Inflammatory macrophage treated with lipopolysaccharide for 1 hour (primary cell): ENCODE measurements around the gene SEMA4F.
"Not testable (repeated sequence)": the region's sequence is repeated elsewhere in the genome, so short reads cannot be mapped to it uniquely, and the experiment has no call there.

Experiments
- DNase-seq, 2 donors: peaks; one replicate each; pipeline ENCODE4 v3.0.0-alpha.2; 2020 to 2022

Gene SEMA4F

DNA sequence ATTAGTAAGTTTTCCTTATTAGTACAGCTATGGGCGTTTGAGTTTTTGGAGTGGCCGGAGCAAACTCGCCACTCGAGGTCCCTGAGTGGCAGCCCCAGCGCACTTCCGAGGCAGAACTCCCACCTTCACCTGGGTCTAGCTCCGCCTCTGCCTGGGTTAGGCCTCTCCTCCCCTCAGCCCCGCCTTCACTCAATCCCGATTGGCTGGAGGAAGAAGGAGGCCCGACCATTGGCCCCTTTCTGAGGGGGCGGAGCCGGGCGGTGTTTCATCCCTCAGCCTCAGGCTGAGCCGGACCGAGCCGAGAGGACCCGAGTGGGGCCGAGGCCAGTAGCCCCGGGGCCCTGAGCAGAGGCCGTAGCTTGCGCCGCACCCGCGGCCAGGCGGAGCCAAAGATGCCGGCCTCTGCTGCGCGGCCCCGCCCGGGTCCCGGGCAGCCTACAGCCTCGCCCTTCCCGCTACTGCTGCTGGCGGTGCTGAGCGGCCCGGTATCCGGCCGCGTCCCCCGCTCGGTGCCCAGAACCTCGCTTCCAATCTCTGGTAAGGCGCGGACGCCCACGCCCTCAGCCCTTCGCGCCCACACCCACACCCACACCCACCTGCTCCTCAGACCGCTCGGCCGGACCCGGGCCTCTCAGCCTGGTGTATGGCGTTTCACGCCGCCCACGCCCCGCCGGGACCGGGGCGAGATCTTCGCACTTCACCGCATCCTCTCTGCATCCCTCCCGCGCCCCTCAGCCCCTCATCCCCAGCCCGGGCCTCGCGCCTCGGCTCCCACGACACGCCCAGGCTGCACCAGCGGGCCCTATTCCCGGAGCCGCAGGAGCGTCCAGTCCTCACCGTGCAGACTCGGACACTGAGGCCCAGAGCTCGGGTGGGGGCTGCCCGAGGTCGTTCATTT lies at the start of gene SEMA4F:
TSS of gene SEMA4F (plus strand) at position 263 of the 898 bp plus-strand sequence. CDS start at position 393, 130 bp downstream.
- peak; percentile 88 to 92 for DNase-seq

- DNase-seq = no peak
Observed at GRCh38 chr2:74606927-74607326, 47.1 kb upstream of the SEMA4F start.

GRCh38 chr2:74617122-74617521 lies 36.9 kb upstream of the SEMA4F start:
- no peak for DNase-seq

- no peak for DNase-seq
Observed at GRCh38 chr2:74618410-74619083, 35.5 kb upstream of the SEMA4F start.

GRCh38 chr2:74619651-74620297 lies 34.3 kb upstream of the SEMA4F start:
- DNase-seq = peak; percentile 25 to 49

DNA sequence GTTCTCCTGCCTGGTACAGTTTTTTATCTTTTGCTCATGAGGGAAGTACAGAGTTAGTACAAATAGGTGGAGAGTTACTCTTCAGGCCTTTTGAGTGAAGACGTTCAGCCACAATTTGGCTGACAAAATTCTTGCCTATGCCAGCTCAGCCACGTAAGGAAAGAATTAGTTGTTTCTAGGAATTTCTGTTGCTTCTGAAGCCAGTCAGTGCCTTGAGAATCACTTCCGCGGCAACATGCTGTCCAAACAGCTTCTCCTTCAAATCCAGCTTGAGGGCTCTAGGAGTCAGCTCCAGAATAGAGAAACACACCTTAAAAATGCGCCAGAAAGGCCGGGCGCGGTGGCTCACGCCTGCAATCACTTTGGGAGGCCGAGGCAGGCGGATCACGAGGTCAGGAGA lies 33.4 kb upstream of the SEMA4F start:
- DNase-seq = no peak

DNA sequence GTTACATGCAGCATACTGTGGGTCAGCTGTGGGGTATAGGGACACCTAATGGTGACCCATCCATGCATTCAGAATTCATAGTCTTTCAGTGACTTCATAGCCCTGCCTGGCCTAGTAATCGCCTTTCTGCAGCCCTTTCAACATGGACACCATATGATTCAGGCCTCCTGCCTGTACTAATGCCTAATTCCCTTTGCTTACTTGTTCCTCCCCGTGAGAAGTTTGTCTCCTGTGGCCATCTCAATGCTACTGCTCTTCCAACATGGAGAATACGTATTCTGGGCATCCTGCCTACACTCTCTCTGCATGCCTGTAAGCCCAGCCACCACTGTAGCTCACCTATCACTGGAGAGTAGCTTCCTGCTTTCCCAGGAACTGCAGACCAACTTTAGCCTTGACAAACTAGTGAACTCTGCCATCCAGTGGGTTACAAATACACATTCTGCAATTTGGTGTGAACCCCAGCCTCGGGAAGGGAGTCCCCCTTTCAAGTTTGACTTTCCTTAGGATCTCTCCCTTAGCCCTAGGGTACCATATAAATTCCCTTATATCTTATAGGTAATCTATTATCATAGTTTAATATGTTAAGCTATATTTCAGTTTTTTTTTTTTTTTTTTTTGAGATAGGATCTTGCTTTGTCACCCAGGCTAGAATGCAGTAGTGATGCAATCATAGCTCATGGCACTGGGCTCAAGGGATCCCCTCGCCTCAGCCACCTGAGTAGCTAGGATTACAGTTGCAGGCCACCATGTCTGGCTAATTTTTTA lies 28.2 kb upstream of the SEMA4F start:
- DNase-seq = no peak

GRCh38 chr2:74628538-74629105 lies 25.4 kb upstream of the SEMA4F start:
- no peak for DNase-seq

GRCh38 chr2:74630454-74630853 lies 23.6 kb upstream of the SEMA4F start:
- DNase-seq = not testable (repeated sequence)

GRCh38 chr2:74632209-74632938 lies 21.7 kb upstream of the SEMA4F start:
- DNase-seq = no peak

DNA sequence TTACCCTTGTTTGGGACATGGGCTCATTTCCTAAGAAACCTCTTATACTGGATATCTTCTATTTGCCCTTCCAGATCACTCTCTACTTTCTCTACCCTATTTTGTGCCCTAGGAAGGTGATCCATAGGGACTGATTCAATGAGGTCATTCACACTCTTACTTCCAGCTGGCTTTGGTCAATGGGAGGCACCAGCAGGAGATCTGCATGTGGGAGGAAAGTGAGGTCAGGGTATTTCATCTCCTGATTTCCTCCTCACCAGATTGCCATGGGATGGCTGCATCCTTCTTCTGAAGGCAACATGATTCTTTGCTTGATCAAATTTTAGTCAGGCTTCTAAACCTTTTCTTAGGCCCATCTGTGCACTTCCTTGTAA lies 21.1 kb upstream of the SEMA4F start:
- peak in 1 of 2 donors; percentile 9 for DNase-seq

DNA sequence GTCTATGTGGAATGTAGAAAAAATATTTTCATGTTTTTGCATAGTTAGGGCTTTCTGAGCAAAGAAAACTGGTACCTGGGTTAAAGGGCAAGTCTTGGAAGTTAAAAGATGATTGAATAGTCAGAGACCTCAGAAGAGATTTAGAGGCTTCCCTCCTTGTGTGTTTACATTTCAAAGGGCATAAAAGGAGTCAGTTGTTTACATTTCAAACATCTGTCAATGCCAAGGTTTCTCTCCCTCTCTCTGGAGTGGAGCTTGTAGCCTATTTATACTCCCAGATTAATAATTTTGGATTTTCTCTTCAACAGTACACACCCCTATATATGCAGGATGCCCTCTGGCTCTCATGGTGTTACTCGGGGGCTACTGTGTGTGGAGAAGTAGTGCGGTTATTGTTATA lies 14.5 kb upstream of the SEMA4F start:
- no peak for DNase-seq

GRCh38 chr2:74645344-74645743 lies 8.7 kb upstream of the SEMA4F start:
- DNase-seq = no peak

DNA sequence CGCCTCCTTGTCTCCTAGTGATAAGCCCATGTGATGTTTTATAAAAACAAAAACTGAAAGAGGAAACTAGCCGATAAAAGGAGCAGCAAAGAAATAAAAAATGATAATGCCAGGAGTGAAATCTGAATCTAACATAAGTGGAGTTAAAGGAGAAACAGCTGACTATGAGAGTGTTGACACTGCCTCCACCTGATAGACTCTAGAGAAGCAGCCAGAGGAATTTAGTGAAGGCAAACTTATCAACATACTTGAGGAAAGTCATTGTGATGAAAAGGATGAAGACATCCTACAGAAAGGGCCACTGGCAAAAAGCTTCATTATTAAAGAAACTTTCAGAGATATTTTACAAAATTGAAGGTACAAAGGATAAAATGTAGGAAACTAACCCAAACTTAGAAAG lies 7.8 kb upstream of the SEMA4F start:
- DNase-seq = no peak

GRCh38 chr2:74646834-74647482 lies 7.1 kb upstream of the SEMA4F start:
- DNase-seq = no peak

DNA sequence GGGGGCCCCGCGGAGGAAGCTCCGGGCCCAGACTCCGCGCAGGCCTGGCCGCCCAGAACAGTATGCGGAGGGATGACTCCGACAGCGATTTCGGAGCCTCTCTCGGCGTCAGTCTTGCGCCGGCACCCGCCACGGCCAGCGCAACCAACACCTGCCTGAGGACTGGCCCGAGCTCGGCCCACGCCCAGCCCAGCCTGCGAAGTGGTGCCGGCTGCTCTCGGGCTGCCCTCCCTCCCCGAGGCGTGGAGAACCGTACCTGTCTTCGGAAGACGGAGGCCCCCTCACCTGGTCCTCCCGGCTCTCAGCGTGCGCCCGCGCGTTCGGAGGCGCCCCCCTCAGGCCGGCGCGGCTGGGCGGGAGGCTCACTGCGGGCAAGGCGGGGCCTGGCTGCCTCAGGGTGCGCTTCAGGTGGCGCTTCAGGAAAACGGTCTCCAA lies 6.0 kb upstream of the SEMA4F start, which contains the start of gene M1AP:
TSS of gene M1AP (minus strand) at position 322 of the 435 bp plus-strand sequence. CDS start 8,055 bp downstream, outside the sequence.
- DNase-seq = no peak

DNA sequence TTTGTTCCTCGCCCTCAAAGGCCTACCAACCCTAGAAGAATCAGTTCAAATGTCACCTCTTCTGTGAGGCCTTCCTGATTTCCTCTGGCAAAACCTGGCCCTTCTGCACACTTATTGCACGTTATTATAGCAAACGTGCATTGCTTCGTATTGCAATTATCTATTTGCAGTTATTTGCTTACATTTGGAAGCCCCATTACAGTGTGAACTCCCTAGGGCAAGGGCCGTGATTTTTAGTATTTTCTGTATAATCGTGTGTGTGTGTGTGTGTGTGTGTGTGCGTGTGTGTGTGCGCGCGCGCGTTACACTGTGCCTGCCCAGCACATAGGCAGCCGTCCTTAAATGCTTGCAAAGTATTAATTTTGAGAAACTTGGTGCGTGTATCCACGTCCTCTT lies 460 bp upstream of the SEMA4F start:
- no peak for DNase-seq

DNA sequence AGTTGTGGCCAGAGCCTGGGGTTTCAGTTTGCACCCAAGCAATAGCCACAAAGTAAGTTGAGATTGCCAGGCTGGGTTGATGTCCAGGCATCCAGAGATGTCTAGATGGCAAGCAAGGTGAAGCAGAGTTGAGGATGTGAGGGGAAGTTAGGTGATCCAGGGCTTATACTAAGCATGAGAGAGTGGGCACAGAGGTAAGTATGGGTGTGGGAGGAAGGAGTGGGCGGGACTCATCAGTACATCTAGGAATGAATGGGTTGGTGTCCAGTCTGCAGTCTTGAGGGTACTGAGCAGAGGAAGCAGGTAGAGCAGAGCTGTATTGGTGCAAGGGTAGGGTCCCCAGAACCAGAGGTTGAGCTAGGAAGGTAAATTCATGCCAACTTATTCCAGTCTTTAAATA lies 1.5 kb downstream of the SEMA4F start:
- no peak for DNase-seq

GRCh38 chr2:74658516-74658915 lies 4.5 kb downstream of the SEMA4F start:
- DNase-seq = no peak

DNA sequence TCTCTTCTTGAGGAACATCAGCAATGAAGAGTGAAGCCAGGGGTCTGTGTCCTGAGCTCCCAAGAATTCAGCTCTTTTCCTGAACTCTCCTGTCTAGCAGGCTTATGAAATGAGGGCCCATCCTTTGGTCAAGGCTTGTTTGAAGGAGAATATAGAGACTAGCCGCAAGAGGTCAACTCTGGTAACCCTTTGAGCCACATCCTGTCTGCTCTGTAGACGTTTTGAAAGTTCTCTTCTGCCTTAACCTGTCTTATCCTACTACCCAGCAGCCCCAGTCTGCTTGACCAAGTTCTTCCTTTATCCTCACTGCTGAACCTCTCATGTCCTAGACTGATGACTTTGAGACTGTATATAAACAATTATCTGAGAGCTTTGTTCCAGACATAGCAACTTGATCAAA lies 5.4 kb downstream of the SEMA4F start:
- DNase-seq = no peak

DNA sequence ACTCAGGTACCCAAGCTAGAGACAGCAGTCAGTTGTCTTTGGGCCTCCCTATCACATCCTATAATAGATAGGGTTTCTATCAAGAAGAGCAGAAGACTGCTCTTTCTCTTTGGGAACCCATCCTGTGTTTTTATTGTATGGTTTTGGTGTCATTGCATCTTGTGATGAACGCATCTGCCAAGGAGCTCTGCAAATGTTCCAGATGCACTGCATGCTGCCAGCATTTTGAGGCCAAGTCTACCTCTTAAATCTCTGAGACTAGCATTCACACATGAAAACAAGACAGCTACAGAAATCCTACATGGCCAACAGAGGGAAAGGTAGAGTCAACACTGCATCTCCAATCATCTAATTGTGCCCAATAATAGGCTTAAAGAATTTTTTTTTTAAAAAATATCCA lies 14.0 kb downstream of the SEMA4F start:
- no peak for DNase-seq
